Fibroblast of lung (primary cell): ENCODE measurements around the gene SCG3. TPM values are rescaled to one million over a fixed set of nuclear protein-coding genes. Genes with fewer than 3 reads are reported as not detected.

Experiments
- DNase-seq, 2 donors: peaks; one replicate each; pipeline versions ENCODE4 v3.0.0 to v3.0.0-alpha.2; 2010; ENCODE audit warnings: low read depth in 2 of 2
- H2AFZ ChIP-seq: 2 replicates; pipeline ENCODE4 v1.5.1; 2012; ENCODE audit warnings: low read length, control low read depth, inconsistent platforms
- H3K27ac ChIP-seq: 2 replicates; pipeline ENCODE4 v1.5.1; 2011; ENCODE audit warnings: low read length, control low read depth; ENCODE audit not compliant: insufficient read depth
- H3K27me3 ChIP-seq: 2 replicates; pipeline ENCODE4 v1.5.1; 2011; ENCODE audit warnings: mild to moderate bottlenecking, low read length; ENCODE audit not compliant: control insufficient read depth, insufficient read depth
- H3K36me3 ChIP-seq: 2 replicates; pipeline ENCODE4 v1.5.1; 2011; ENCODE audit warnings: low read length; ENCODE audit not compliant: control insufficient read depth, insufficient read depth
- H3K4me1 ChIP-seq: 2 replicates; pipeline ENCODE4 v1.5.1; 2011; ENCODE audit warnings: low read length; ENCODE audit not compliant: control insufficient read depth, insufficient read depth; ENCODE audit errors: extremely low read depth
- H3K4me2 ChIP-seq: 2 replicates; pipeline ENCODE4 v1.5.1; 2011; ENCODE audit warnings: low read length, control low read depth; ENCODE audit not compliant: insufficient read depth; ENCODE audit errors: extremely low read depth
- H3K4me3 ChIP-seq, 4 experiments: fragments of 200-600 bp in 1 of 4; sonication (generic) in 1 of 4; replicated peaks in 1 of 4; 2 replicates each; pipeline ENCODE4 v1.5.1; 2011 to 2016; ENCODE audit warnings: low read length in 4 of 4, low read depth in 3 of 4, mild to moderate bottlenecking in 3 of 4, control low read depth in 2 of 4, inconsistent platforms in 1 of 4, mixed read lengths in 1 of 4; ENCODE audit not compliant: insufficient read depth in 1 of 4; ENCODE audit errors: control extremely low read depth in 1 of 4
- H3K79me2 ChIP-seq: 2 replicates; pipeline ENCODE4 v1.5.1; 2012; ENCODE audit warnings: mild to moderate bottlenecking, low read length, inconsistent platforms; ENCODE audit not compliant: control insufficient read depth, insufficient read depth
- H3K9ac ChIP-seq: 2 replicates; pipeline ENCODE4 v1.5.1; 2011; ENCODE audit warnings: mild to moderate bottlenecking, low read length, control low read depth; ENCODE audit not compliant: insufficient read depth
- H3K9me3 ChIP-seq: 2 replicates; pipeline ENCODE4 v1.5.1; 2012; ENCODE audit warnings: low read depth, low read length; ENCODE audit not compliant: control insufficient read depth, insufficient read depth
- H4K20me1 ChIP-seq: 2 replicates; pipeline ENCODE4 v1.5.1; 2011; ENCODE audit warnings: low read length; ENCODE audit not compliant: control insufficient read depth, insufficient read depth; ENCODE audit errors: extremely low read depth
- CTCF ChIP-seq, 2 donors: IDR thresholded peaks in 1 of 2; conservative IDR thresholded peaks in 1 of 2; 1 replicate in 1 of 2; 2 replicates in 1 of 2; pipeline ENCODE4 v1.5.1; 2011 to 2012; ENCODE audit warnings: low read length in 2 of 2, control low read depth in 1 of 2, inconsistent platforms in 1 of 2, low read depth in 1 of 2, mild to moderate bottlenecking in 1 of 2
- EZH2 ChIP-seq: IDR thresholded peaks from 2 replicates; pipeline ENCODE4 v1.5.1; 2012; ENCODE audit warnings: low read length, control low read depth, mild to moderate bottlenecking; ENCODE audit errors: missing control alignments
- polyA plus RNA-seq, 2 donors: library from polyadenylated mRNA; depleted of rRNA in 1 of 2; stranded (reverse) in 1 of 2; unstranded in 1 of 2; fragments of >200 nt; gene quantifications; 2 replicates each; pipeline ENCODE4 v1.2.1, GENCODE V29; 2011 to 2012; ENCODE audit warnings: missing spikeins in 1 of 2
- total RNA-seq: library from RNA; depleted of rRNA; stranded (reverse); fragments of >200 nt; gene quantifications from 2 replicates; pipeline ENCODE4 v1.2.1, GENCODE V29; 2014

Gene SCG3
- total and polyA plus RNA-seq, 2 donors (not counting 1 experiment from before 2014, with no cell fraction given), result not detected

GRCh38 chr15:51687565-51687964, 6.3 kb downstream of the SCG3 start:
- no peak for TF ChIP-seq CTCF (conservative IDR thresholded peaks at IDR 0.05 in 1 of 2, IDR thresholded peaks at IDR 0.05 in 1 of 2; ENCODE audit: low read depth in 1 of 2, low read length in 2 of 2)
- TF ChIP-seq EZH2, result no peak
- no peaks in the 10 kb centered on the region for H3K9me3 ChIP-seq
- no peak overlapping the region for H2AFZ ChIP-seq
- H3K36me3 ChIP-seq, result no peaks in the 10 kb centered on the region
- H3K27ac ChIP-seq, result no peak overlapping the region
- no peak overlapping the region for H3K4me2 ChIP-seq
- H3K4me3 ChIP-seq, result no peak overlapping the region
- no peaks in the 10 kb centered on the region for H4K20me1 ChIP-seq
- no peak overlapping the region for H3K9ac ChIP-seq
- no peak for DNase-seq
- H3K79me2 ChIP-seq, result no peaks in the 10 kb centered on the region
- H3K4me1 ChIP-seq, result no peaks in the 10 kb centered on the region
- H3K27me3 ChIP-seq, result peaks cover 10% of the 10 kb centered on the region

- no peak overlapping the region for H2AFZ ChIP-seq
- no peak overlapping the region for H3K27ac ChIP-seq
- no peak for DNase-seq
Measured at GRCh38 chr15:51688863-51689262, 7.6 kb downstream of the SCG3 start.

GRCh38 chr15:51692154-51692553, 10.9 kb downstream of the SCG3 start:
- H3K4me2 ChIP-seq, result no peak overlapping the region

More at GRCh38 chr15:51688863-51689262, 7.6 kb downstream of the SCG3 start:
- Histone ChIP-seq H3K4me1 (no peaks in the 10 kb centered on the region), H3K4me3 (no peak overlapping the region), H3K9me3 (no peaks in the 10 kb centered on the region), H3K4me2 (no peak overlapping the region), H3K36me3 (no peaks in the 10 kb centered on the region), H3K9ac (no peak overlapping the region), H3K27me3 (peaks cover 10% of the 10 kb centered on the region), H3K79me2 (no peaks in the 10 kb centered on the region), H4K20me1 (no peaks in the 10 kb centered on the region)
- TF ChIP-seq CTCF (conservative IDR thresholded peaks at IDR 0.05 in 1 of 2, IDR thresholded peaks at IDR 0.05 in 1 of 2; ENCODE audit: low read depth in 1 of 2, low read length in 2 of 2), result peak in 1 of 2 donors; percentile 30
- no peak for TF ChIP-seq EZH2

More at GRCh38 chr15:51692154-51692553, 10.9 kb downstream of the SCG3 start:
- no peak overlapping the region for H3K4me3 ChIP-seq
- H3K9me3 ChIP-seq, result no peaks in the 10 kb centered on the region
- H3K79me2 ChIP-seq, result no peaks in the 10 kb centered on the region
- peaks cover 10% of the 10 kb centered on the region for H3K27me3 ChIP-seq
- H3K27ac ChIP-seq, result no peak overlapping the region
- H2AFZ ChIP-seq, result no peak overlapping the region
- no peaks in the 10 kb centered on the region for H3K4me1 ChIP-seq
- no peak overlapping the region for H3K9ac ChIP-seq
- DNase-seq, result no peak
- TF ChIP-seq CTCF (conservative IDR thresholded peaks at IDR 0.05 in 1 of 2, IDR thresholded peaks at IDR 0.05 in 1 of 2; ENCODE audit: low read depth in 1 of 2, low read length in 2 of 2), result no peak
- TF ChIP-seq EZH2, result no peak
- no peaks in the 10 kb centered on the region for H4K20me1 ChIP-seq
- H3K36me3 ChIP-seq, result no peaks in the 10 kb centered on the region
